Neural progenitor cell (in vitro differentiated cells): ENCODE results near the gene VPS37D. TPM values are rescaled to one million over a fixed set of nuclear protein-coding genes. Genes with fewer than 3 reads are reported as not detected.
"Not testable (repeated sequence)": the region's sequence is repeated elsewhere in the genome, so short reads cannot be mapped to it uniquely, and the experiment has no call there.

Experiments
- DNase-seq: peaks from one replicate; pipeline ENCODE4 v3.0.0-alpha.2; 2016; ENCODE audit warnings: low spot score
- H2AFZ ChIP-seq: fragments of 200-600 bp; sonication (generic); replicated peaks from 2 replicates; pipeline ENCODE4 v1.6.1; 2016; ENCODE audit warnings: antibody characterized with exemption
- H3F3A ChIP-seq: fragments of 200-600 bp; sonication (generic); 2 replicates; pipeline ENCODE4 v1.6.1; 2016; ENCODE audit warnings: antibody characterized with exemption, low read depth
- H3K27ac ChIP-seq: fragments of 200-600 bp; sonication (generic); 2 replicates; pipeline ENCODE4 v1.5.1; 2016; ENCODE audit warnings: mild to moderate bottlenecking
- H3K27me3 ChIP-seq: fragments of 200-600 bp; sonication (generic); 2 replicates; pipeline ENCODE4 v1.6.1; 2016; ENCODE audit warnings: mild to moderate bottlenecking, moderate library complexity
- H3K36me3 ChIP-seq: fragments of 200-600 bp; sonication (generic); 2 replicates; pipeline ENCODE4 v1.5.1; 2016
- H3K4me1 ChIP-seq: fragments of 200-600 bp; sonication (generic); 2 replicates; pipeline ENCODE4 v1.6.1; 2016; ENCODE audit warnings: mixed run types
- H3K4me2 ChIP-seq: fragments of 200-600 bp; sonication (generic); 2 replicates; pipeline ENCODE4 v1.6.1; 2016
- H3K4me3 ChIP-seq: fragments of 200-600 bp; sonication (generic); 2 replicates; pipeline ENCODE4 v1.5.1; 2016
- H3K79me2 ChIP-seq: fragments of 200-600 bp; sonication (generic); 2 replicates; pipeline ENCODE4 v1.6.1; 2016; ENCODE audit warnings: low read depth
- H3K9ac ChIP-seq: fragments of 200-600 bp; sonication (generic); 2 replicates; pipeline ENCODE4 v1.6.1; 2016
- H3K9me3 ChIP-seq: fragments of 200-600 bp; sonication (generic); 2 replicates; pipeline ENCODE4 v1.5.1; 2016; ENCODE audit warnings: low read depth
- H4K20me1 ChIP-seq: fragments of 200-600 bp; sonication (generic); 2 replicates; pipeline ENCODE4 v1.6.1; 2016; ENCODE audit warnings: low read depth
- H3K27ac Mint-ChIP-seq: 3 replicates; pipeline ENCODE4 v1.8.0; 2021; ENCODE audit warnings: mixed read lengths
- H3K27me3 Mint-ChIP-seq: 2 replicates; pipeline ENCODE4 v1.8.0; 2022; ENCODE audit warnings: low read depth, mild to moderate bottlenecking, inconsistent platforms, moderate library complexity, mixed read lengths; ENCODE audit not compliant: insufficient read depth
- H3K36me3 Mint-ChIP-seq: 3 replicates; pipeline ENCODE4 v1.8.0; 2021; ENCODE audit warnings: mixed read lengths
- H3K4me1 Mint-ChIP-seq: 3 replicates; pipeline ENCODE4 v1.8.0; 2021; ENCODE audit warnings: mixed read lengths
- H3K4me3 Mint-ChIP-seq: 3 replicates; pipeline ENCODE4 v1.8.0; 2021; ENCODE audit warnings: mild to moderate bottlenecking, moderate library complexity, mixed read lengths
- H3K9me3 Mint-ChIP-seq: 3 replicates; pipeline ENCODE4 v1.8.0; 2020; ENCODE audit warnings: mixed read lengths
- EZH2 ChIP-seq: fragments of 200-600 bp; sonication (generic); IDR thresholded peaks from 2 replicates; pipeline ENCODE4 v1.6.1; 2017; ENCODE audit warnings: antibody characterized with exemption, mild to moderate bottlenecking, moderate library complexity
- EZH2phosphoT487 ChIP-seq: fragments of 200-600 bp; sonication (generic); IDR thresholded peaks from 2 replicates; pipeline ENCODE4 v1.6.1; 2017; ENCODE audit warnings: antibody characterized with exemption
- total RNA-seq: library from RNA; depleted of rRNA; stranded (reverse); fragments of >200 nt; gene quantifications from 2 replicates; pipeline ENCODE4 v1.2.3, GENCODE V29; 2015; ENCODE audit warnings: low replicate concordance
- TF ChIP-seq, protein P1 (sequence below): fragments of 200-600 bp; sonication (generic); IDR thresholded peaks from 2 replicates; pipeline ENCODE4 v1.5.1; 2017; ENCODE audit warnings: antibody characterized with exemption, mild to moderate bottlenecking

The VPS37D gene
- total RNA-seq, 1 donor from 2014 or later: 7.0 TPM

DNA sequence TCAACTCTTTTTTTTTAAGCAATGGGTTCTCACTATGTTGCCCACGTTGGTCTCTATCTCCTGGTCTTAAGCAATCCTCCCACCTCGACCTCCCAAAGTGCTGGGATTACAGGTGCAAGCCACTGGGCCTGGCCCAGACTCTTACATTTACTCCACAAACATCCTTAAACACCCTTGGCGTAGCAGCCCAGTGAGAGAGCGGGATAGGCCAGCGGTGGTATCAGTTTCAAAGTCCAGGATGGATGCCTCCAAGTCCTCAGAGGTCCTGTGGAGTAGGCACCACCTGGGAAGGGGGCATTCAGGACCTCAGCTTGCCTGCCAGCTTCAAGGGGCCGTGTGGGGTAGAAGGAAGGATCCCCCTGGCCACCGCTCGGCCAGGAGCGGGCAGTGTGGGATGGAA, 18.1 kb upstream of the VPS37D start:
- Histone ChIP-seq H4K20me1 (no peaks in the 10 kb centered on the region), H3K79me2 (no peaks in the 10 kb centered on the region), H3K9me3 (no peaks in the 10 kb centered on the region), H3K27ac (no peak overlapping the region), H2AFZ (no peak overlapping the region), H3F3A (peaks cover 5% of the 10 kb centered on the region), H3K36me3 (no peaks in the 10 kb centered on the region), H3K27me3 (peaks cover 64% of the 10 kb centered on the region), H3K9ac (no peak overlapping the region), H3K4me3 (no peak overlapping the region), H3K4me2 (no peak overlapping the region), H3K4me1 (no peaks in the 10 kb centered on the region)
- Mint-ChIP-seq H3K36me3 (no peaks in the 10 kb centered on the region), H3K4me3 (peak overlapping the region; percentile 67), H3K27me3 (peaks cover 54% of the 10 kb centered on the region), H3K4me1 (peaks cover 5% of the 10 kb centered on the region), H3K27ac (no peak overlapping the region), H3K9me3 (no peaks in the 10 kb centered on the region)
- no peak for DNase-seq
- TF ChIP-seq EZH2 (no peak), EZH2phosphoT487 (no peak)
- TF ChIP-seq, protein P1, sequence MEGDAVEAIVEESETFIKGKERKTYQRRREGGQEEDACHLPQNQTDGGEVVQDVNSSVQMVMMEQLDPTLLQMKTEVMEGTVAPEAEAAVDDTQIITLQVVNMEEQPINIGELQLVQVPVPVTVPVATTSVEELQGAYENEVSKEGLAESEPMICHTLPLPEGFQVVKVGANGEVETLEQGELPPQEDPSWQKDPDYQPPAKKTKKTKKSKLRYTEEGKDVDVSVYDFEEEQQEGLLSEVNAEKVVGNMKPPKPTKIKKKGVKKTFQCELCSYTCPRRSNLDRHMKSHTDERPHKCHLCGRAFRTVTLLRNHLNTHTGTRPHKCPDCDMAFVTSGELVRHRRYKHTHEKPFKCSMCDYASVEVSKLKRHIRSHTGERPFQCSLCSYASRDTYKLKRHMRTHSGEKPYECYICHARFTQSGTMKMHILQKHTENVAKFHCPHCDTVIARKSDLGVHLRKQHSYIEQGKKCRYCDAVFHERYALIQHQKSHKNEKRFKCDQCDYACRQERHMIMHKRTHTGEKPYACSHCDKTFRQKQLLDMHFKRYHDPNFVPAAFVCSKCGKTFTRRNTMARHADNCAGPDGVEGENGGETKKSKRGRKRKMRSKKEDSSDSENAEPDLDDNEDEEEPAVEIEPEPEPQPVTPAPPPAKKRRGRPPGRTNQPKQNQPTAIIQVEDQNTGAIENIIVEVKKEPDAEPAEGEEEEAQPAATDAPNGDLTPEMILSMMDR: no peak

DNA sequence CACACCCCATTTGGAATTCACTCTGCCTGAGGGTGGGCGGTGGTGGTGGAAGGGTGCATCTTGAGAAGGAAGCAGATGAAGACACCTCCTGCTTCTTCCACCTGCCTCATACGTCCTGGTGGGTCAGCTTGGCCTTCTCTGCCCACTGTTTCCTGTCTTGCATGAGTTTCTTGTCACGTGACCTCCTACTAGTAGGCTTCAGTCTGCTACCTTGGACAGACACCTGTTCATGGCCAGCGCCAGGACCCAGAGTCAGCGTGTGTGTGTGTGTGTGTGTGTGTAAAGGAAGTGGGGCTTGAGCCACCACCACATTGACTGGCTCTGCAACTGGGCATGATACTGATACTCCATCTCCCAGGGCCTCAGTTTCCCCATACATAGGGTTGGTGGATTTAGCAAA, 17.1 kb upstream of the VPS37D start:
- no peak overlapping the region for H3K4me3 ChIP-seq
- DNase-seq: no peak
- H3K79me2 ChIP-seq: no peaks in the 10 kb centered on the region
- peaks cover 5% of the 10 kb centered on the region for H3F3A ChIP-seq
- Mint-ChIP-seq H3K9me3 (peaks cover 1% of the 10 kb centered on the region), H3K36me3 (no peaks in the 10 kb centered on the region), H3K4me3 (no peak overlapping the region), H3K27me3 (peaks cover 52% of the 10 kb centered on the region), H3K27ac (no peak overlapping the region), H3K4me1 (peaks cover 5% of the 10 kb centered on the region)
- no peak overlapping the region for H2AFZ ChIP-seq
- no peaks in the 10 kb centered on the region for H4K20me1 ChIP-seq
- TF ChIP-seq EZH2phosphoT487 (no peak), EZH2 (no peak)
- TF ChIP-seq, protein P1: no peak
- H3K36me3 ChIP-seq: no peaks in the 10 kb centered on the region
- no peaks in the 10 kb centered on the region for H3K4me1 ChIP-seq
- H3K9me3 ChIP-seq: no peaks in the 10 kb centered on the region
- no peak overlapping the region for H3K9ac ChIP-seq
- no peak overlapping the region for H3K4me2 ChIP-seq
- peaks cover 62% of the 10 kb centered on the region for H3K27me3 ChIP-seq
- no peak overlapping the region for H3K27ac ChIP-seq

DNA sequence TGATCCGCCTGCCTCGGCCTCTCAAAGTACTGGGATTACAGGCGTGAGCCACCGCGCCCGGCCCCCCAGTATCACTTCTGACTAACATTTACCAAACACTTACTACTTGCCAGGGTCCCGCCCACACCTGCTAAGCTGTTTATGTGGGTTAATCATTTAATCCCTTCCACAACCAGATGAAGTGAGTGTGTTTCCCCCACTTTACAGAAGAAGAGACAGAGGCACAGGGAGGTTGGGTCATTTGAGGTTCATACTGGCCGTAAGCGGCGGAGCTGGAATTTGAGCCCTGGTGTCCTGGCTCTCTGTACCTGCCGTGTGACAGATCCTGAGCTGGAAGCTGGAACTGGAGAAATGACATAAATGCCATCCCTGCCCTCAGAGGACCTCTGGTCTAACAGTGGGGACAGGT, 15.1 kb upstream of the VPS37D start:
- no peaks in the 10 kb centered on the region for H3K9me3 ChIP-seq
- H3K36me3 Mint-ChIP-seq: no peaks in the 10 kb centered on the region
- no peak overlapping the region for H3K27ac ChIP-seq
- H3K9ac ChIP-seq: no peak overlapping the region
- peaks cover 44% of the 10 kb centered on the region for H3K27me3 Mint-ChIP-seq
- no peak overlapping the region for H2AFZ ChIP-seq
- H3K27ac Mint-ChIP-seq: peak overlapping the region; percentile 6
- H4K20me1 ChIP-seq: no peaks in the 10 kb centered on the region
- H3F3A ChIP-seq: no peaks in the 10 kb centered on the region
- H3K4me3 ChIP-seq: no peak overlapping the region
- H3K27me3 ChIP-seq: peaks cover 42% of the 10 kb centered on the region
- TF ChIP-seq, protein P1: no peak
- no peak for TF ChIP-seq EZH2phosphoT487
- TF ChIP-seq EZH2: no peak
- no peak overlapping the region for H3K4me3 Mint-ChIP-seq
- H3K4me1 ChIP-seq: no peaks in the 10 kb centered on the region
- H3K4me2 ChIP-seq: no peak overlapping the region
- no peaks in the 10 kb centered on the region for H3K36me3 ChIP-seq
- no peak for DNase-seq
- H3K9me3 Mint-ChIP-seq: peaks cover 3% of the 10 kb centered on the region
- no peaks in the 10 kb centered on the region for H3K79me2 ChIP-seq
- peaks cover 5% of the 10 kb centered on the region for H3K4me1 Mint-ChIP-seq

DNA sequence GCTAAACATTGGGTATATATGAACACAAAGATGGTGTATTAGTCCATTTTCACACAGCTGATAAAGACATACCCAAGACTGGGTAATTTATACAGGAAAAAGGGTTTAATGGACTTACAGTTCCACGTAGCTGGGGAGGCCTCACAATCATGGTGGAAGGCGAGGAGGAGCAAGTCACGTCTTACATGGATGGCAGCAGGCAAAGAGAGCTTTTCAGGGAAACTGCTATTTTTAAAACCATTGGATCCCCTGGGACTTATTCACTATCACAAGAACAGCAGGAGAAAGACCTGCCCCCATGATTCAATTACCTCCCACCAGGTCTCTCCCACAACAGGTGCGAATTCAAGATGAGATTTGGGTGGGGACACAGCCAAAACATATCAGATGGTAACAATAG, 12.3 kb upstream of the VPS37D start:
- H3K27me3 ChIP-seq: peaks cover 17% of the 10 kb centered on the region
- not testable (repeated sequence) for H3K27ac Mint-ChIP-seq, H3K4me3 Mint-ChIP-seq, H3K4me1 Mint-ChIP-seq, H3K9me3 Mint-ChIP-seq, H2AFZ ChIP-seq, H3K79me2 ChIP-seq, H3K27ac ChIP-seq, H3K4me2 ChIP-seq, H3K4me3 ChIP-seq, H3K36me3 ChIP-seq, DNase-seq, H3K9ac ChIP-seq, H3K36me3 Mint-ChIP-seq, H4K20me1 ChIP-seq, H3F3A ChIP-seq, H3K9me3 ChIP-seq, H3K4me1 ChIP-seq
- peaks cover 28% of the 10 kb centered on the region for H3K27me3 Mint-ChIP-seq
